Activated CD4-positive, alpha-beta T cell treated with anti-CD3 and anti-CD28 coated beads, Interleukin-2, amount 10 ng/mL, durations not matched to agents 24 days and 14 days (primary cell): ENCODE results near the gene HYAL3. TPM values are rescaled to one million over a fixed set of nuclear protein-coding genes. Genes with fewer than 3 reads are reported as not detected.
"Not testable (repeated sequence)": the region's sequence is repeated elsewhere in the genome, so short reads cannot be mapped to it uniquely, and the experiment has no call there.

Source experiments
- DNase-seq: peaks from one replicate; pipeline ENCODE4 v3.0.0; 2022
- H3K27ac Mint-ChIP-seq: one replicate; pipeline ENCODE4 v1.8.0; 2022; ENCODE audit warnings: mild to moderate bottlenecking, mixed read lengths
- H3K27me3 Mint-ChIP-seq: one replicate; pipeline ENCODE4 v1.8.0; 2022; ENCODE audit warnings: mixed read lengths
- H3K36me3 Mint-ChIP-seq: one replicate; pipeline ENCODE4 v1.8.0; 2022; ENCODE audit warnings: low read depth, mild to moderate bottlenecking, mixed read lengths
- H3K4me1 Mint-ChIP-seq: one replicate; pipeline ENCODE4 v1.8.0; 2021; ENCODE audit warnings: mixed read lengths
- H3K4me3 Mint-ChIP-seq: one replicate; pipeline ENCODE4 v1.8.0; 2022; ENCODE audit warnings: mild to moderate bottlenecking, moderate library complexity, mixed read lengths
- H3K9me3 Mint-ChIP-seq: one replicate; pipeline ENCODE4 v1.8.0; 2021; ENCODE audit warnings: mixed read lengths
- intact Hi-C: fragments of 100-400 bp; cut with micrococcal nuclease; formaldehyde crosslinking; loops from one replicate; pipeline ENCODE4 v1.15.1; 2023
- total RNA-seq: library from RNA; stranded (reverse); gene quantifications from 2 replicates; pipeline ENCODE4 v1.2.3, GENCODE V29; 2022

Gene HYAL3
- total RNA-seq, 1 donor from 2014 or later: 7.3 TPM

DNA sequence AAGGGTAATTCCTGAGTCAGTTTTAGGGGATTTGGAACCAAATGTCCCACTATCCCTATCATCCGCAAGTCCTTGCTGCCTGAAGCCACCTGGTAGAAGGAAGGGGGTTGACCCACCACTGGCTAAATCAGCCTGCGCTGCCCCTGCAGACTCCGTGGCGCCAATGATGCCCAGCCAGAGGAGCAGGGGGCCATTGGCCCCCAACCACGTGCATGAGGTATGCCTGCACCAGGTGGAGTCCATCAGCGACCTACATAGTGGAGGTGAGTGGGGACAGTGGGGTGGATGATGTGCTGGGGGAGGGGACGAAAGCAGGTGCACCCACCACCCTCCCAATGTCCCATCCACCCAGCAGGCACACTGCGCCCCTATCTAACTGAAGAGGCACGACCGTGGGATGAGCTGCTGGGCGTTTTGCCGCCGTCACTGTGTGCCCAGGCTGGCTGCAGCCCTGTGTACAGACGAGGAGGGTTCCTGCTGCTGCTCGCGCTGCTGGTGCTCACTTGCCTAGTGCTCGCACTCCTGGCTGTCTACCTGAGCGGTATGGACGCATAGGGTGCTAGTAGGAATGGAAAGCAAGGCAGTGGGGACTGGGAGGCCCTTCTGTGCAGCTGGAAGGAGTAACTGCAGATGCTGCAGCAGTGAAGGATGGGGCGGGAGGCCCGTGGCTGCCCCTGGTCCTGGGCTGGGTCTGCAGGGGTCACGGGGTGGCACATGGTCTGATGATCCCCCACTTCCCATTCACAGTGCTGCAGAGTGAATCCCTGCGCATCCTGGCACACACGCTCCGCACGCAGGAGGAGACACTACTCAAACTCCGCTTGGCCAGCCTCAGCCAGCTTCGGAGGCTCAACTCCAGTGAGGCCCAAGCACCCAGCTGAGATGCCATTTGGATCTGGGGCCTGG is 12.6 kb downstream of the HYAL3 start:
- intact Hi-C loops: no loop called here
- no peak overlapping the region for H3K4me3 Mint-ChIP-seq
- H3K9me3 Mint-ChIP-seq: no peaks in the 10 kb centered on the region
- peaks cover 7% of the 10 kb centered on the region for H3K4me1 Mint-ChIP-seq
- H3K27ac Mint-ChIP-seq: no peak overlapping the region
- no peak for DNase-seq
- H3K36me3 Mint-ChIP-seq: peaks cover 42% of the 10 kb centered on the region
- no peaks in the 10 kb centered on the region for H3K27me3 Mint-ChIP-seq

GRCh38 chr3:50284121-50284520 is 15.1 kb downstream of the HYAL3 start:
- intact Hi-C loops: not testable (repeated sequence)

GRCh38 chr3:50279255-50280016 is 19.8 kb downstream of the HYAL3 start:
- Mint-ChIP-seq H3K36me3 (peaks cover under 1% of the 10 kb centered on the region), H3K27ac (no peak overlapping the region)
- intact Hi-C loops: no loop called here

More at GRCh38 chr3:50284121-50284520, 15.1 kb downstream of the HYAL3 start:
- not testable (repeated sequence) for H3K4me3 Mint-ChIP-seq, DNase-seq, H3K4me1 Mint-ChIP-seq, H3K9me3 Mint-ChIP-seq, H3K27me3 Mint-ChIP-seq, H3K27ac Mint-ChIP-seq
- peaks cover 23% of the 10 kb centered on the region for H3K36me3 Mint-ChIP-seq

GRCh38 chr3:50278880-50279224 is 20.4 kb downstream of the HYAL3 start, which contains the start of gene LSMEM2:
TSS of gene LSMEM2 (plus strand) at chr3:50279087. CDS start at chr3:50279114, 27 bp downstream.
- H3K27ac Mint-ChIP-seq: no peak within 1 kb of the TSS
- H3K4me3 Mint-ChIP-seq: no peak within 1 kb of the TSS
- intact Hi-C loops: no loop called here
- H3K27me3 Mint-ChIP-seq: peaks cover 34% of the 10 kb centered on the region
- H3K4me1 Mint-ChIP-seq: peaks cover 15% of the 10 kb centered on the region
- no peak for DNase-seq
- H3K9me3 Mint-ChIP-seq: no peaks in the 10 kb centered on the region
- H3K36me3 Mint-ChIP-seq: no peaks in the 10 kb centered on the region

More at GRCh38 chr3:50279255-50280016, 19.8 kb downstream of the HYAL3 start:
- peaks cover 11% of the 10 kb centered on the region for H3K4me1 Mint-ChIP-seq
- peaks cover 28% of the 10 kb centered on the region for H3K27me3 Mint-ChIP-seq
- no peak for DNase-seq
- H3K4me3 Mint-ChIP-seq: no peak overlapping the region
- H3K9me3 Mint-ChIP-seq: no peaks in the 10 kb centered on the region

- no peaks in the 10 kb centered on the region for H3K36me3 Mint-ChIP-seq
- intact Hi-C loops: no loop called here
- H3K27ac Mint-ChIP-seq: no peak overlapping the region
- DNase-seq: no peak
- no peak overlapping the region for H3K4me3 Mint-ChIP-seq
- H3K4me1 Mint-ChIP-seq: peaks cover 16% of the 10 kb centered on the region
- peaks cover 34% of the 10 kb centered on the region for H3K27me3 Mint-ChIP-seq
- H3K9me3 Mint-ChIP-seq: no peaks in the 10 kb centered on the region
Observed at GRCh38 chr3:50278123-50278879, 20.9 kb downstream of the HYAL3 start.

GRCh38 chr3:50276762-50277101 is 22.5 kb downstream of the HYAL3 start:
- intact Hi-C loops: no loop called here

GRCh38 chr3:50275996-50276761 is 23.0 kb downstream of the HYAL3 start:
- Mint-ChIP-seq H3K27me3 (peaks cover 39% of the 10 kb centered on the region), H3K27ac (no peak overlapping the region), H3K9me3 (no peaks in the 10 kb centered on the region), H3K4me3 (peak overlapping the region; percentile 64), H3K4me1 (peaks cover 28% of the 10 kb centered on the region), H3K36me3 (no peaks in the 10 kb centered on the region)
- DNase-seq: peak; percentile 79
- intact Hi-C loops: no loop called here

More at GRCh38 chr3:50276762-50277101, 22.5 kb downstream of the HYAL3 start:
- no peak for DNase-seq
- peaks cover 24% of the 10 kb centered on the region for H3K4me1 Mint-ChIP-seq
- peaks cover 39% of the 10 kb centered on the region for H3K27me3 Mint-ChIP-seq
- H3K27ac Mint-ChIP-seq: no peak overlapping the region
- H3K4me3 Mint-ChIP-seq: no peak overlapping the region
- H3K36me3 Mint-ChIP-seq: no peaks in the 10 kb centered on the region
- no peaks in the 10 kb centered on the region for H3K9me3 Mint-ChIP-seq

DNA sequence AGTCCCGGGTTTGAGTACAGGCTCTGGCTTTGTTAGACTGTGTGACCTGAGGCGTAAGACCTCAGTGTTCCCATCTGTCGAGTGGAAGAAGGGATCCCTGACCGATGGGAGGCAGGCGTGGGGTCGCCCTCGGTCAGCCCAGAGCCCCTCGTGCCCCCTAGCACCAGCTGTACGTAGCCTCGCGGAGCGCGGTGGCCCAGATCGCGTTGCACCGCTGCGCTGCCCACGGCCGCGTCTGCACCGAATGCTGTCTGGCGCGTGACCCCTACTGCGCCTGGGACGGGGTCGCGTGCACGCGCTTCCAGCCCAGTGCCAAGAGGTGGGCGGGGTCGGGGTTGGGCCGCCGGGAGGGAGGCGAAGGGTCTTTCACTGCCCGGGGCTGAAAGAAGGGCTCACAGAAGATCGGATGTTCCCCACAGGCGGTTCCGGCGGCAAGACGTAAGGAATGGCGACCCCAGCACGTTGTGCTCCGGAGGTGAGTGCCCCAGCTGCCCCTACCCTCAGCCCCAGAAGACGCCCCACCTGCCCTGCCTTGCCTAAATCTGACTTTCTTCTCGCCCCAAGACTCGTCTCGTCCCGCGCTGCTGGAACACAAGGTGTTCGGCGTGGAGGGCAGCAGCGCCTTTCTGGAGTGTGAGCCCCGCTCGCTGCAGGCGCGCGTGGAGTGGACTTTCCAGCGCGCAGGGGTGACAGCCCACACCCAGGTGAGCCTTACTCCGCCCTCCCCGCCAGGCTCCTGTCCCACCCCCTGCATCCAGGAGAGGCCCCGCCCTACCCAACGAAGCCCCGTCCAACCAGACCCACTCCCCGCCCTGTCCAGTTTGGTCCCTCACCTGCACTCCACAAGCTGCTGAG is 23.8 kb downstream of the HYAL3 start:
- H3K4me3 Mint-ChIP-seq: peak overlapping the region; percentile 64
- peaks cover 28% of the 10 kb centered on the region for H3K4me1 Mint-ChIP-seq
- no peaks in the 10 kb centered on the region for H3K36me3 Mint-ChIP-seq
- no peak for DNase-seq
- no peak overlapping the region for H3K27ac Mint-ChIP-seq
- no peaks in the 10 kb centered on the region for H3K9me3 Mint-ChIP-seq
- peaks cover 39% of the 10 kb centered on the region for H3K27me3 Mint-ChIP-seq
- intact Hi-C loops: no loop called here

GRCh38 chr3:50274371-50275104 is 24.7 kb downstream of the HYAL3 start:
- peaks cover 39% of the 10 kb centered on the region for H3K27me3 Mint-ChIP-seq
- intact Hi-C loops: no loop called here
- no peaks in the 10 kb centered on the region for H3K9me3 Mint-ChIP-seq
- peaks cover 28% of the 10 kb centered on the region for H3K4me1 Mint-ChIP-seq
- H3K27ac Mint-ChIP-seq: peak overlapping the region; percentile 62
- DNase-seq: peak; percentile 93
- H3K4me3 Mint-ChIP-seq: peak overlapping the region; percentile 57
- H3K36me3 Mint-ChIP-seq: no peaks in the 10 kb centered on the region

GRCh38 chr3:50273689-50274065 is 25.5 kb downstream of the HYAL3 start:
- H3K36me3 Mint-ChIP-seq: no peaks in the 10 kb centered on the region
- H3K4me3 Mint-ChIP-seq: no peak overlapping the region
- intact Hi-C loops: loop anchor here (1.0 kb wide), 4 partner anchors 27 to 153 kb away; no protein-coding TSS in a partner anchor
- H3K27ac Mint-ChIP-seq: no peak overlapping the region
- peaks cover 40% of the 10 kb centered on the region for H3K27me3 Mint-ChIP-seq
- H3K4me1 Mint-ChIP-seq: peaks cover 28% of the 10 kb centered on the region
- DNase-seq: no peak
- H3K9me3 Mint-ChIP-seq: no peaks in the 10 kb centered on the region

DNA sequence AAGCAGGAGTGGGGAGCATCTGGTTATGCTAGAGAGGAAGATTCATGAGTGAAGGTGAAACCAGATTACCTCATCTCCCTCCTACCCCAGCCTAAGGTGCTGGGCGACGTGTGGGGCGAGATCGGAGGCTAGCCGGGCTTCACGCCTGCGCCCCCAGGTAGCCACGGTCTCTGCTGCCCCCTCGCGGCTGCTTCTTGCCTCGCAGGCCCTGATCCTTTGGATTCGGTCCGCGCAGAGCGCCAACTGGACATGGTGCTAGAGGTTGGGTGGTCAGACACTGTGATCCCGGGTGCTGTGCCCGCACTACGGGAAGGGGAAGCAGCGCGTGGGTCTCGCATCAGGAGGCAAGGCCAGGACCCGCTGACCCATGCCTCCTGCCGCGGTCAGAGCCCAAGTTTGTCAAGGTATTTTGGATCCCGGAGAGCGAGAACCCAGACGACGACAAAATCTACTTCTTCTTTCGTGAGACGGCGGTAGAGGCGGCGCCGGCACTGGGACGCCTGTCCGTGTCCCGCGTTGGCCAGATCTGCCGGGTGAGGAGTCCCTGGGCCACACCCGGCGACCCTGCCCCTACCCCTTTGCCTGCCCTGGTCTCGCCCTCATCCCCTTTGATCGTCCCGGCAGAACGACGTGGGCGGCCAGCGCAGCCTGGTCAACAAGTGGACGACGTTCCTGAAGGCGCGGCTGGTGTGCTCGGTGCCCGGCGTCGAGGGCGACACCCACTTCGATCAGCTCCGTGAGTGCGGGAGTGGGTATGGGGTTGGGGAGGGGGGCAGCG is 26.1 kb downstream of the HYAL3 start:
- DNase-seq: peak; percentile 97
- H3K27me3 Mint-ChIP-seq: peaks cover 39% of the 10 kb centered on the region
- H3K4me1 Mint-ChIP-seq: peaks cover 28% of the 10 kb centered on the region
- H3K36me3 Mint-ChIP-seq: no peaks in the 10 kb centered on the region
- H3K27ac Mint-ChIP-seq: no peak overlapping the region
- intact Hi-C loops: loop anchor here (1.0 kb wide), 5 partner anchors 13 to 153 kb away; no protein-coding TSS in a partner anchor
- H3K4me3 Mint-ChIP-seq: peak overlapping the region; percentile 86
- no peaks in the 10 kb centered on the region for H3K9me3 Mint-ChIP-seq
